ENCODE results near the gene SIGLEC11. TPM values are rescaled to one million over a fixed set of nuclear protein-coding genes. Genes with fewer than 3 reads are reported as not detected.

SIGLEC11 gene
- total RNA-seq, 4 donors from 2014 or later = 1.2 to 3.9 TPM; not detected in 2

- DNase-seq = no peak
- no peaks in the 10 kb centered on the region for H3K36me3 ChIP-seq
- intact Hi-C loops (cut with DNase I; ENCODE audit: low total_unique reads) = loop anchor here (10.0 kb wide), 1 partner anchor 51 kb away; no protein-coding TSS in a partner anchor
These were observed 27.3 kb downstream of the SIGLEC11 start for GRCh38 chr19:49933643-49934042.

GRCh38 chr19:49932731-49933131, 28.2 kb downstream of the SIGLEC11 start:
- intact Hi-C loops (cut with DNase I; ENCODE audit: low total_unique reads) = loop anchor here (10.0 kb wide), 1 partner anchor 52 kb away; no protein-coding TSS in a partner anchor
- H3K9me3 ChIP-seq = no peaks in the 10 kb centered on the region
- no peaks in the 10 kb centered on the region for H3K36me3 ChIP-seq
- no peak for TF ChIP-seq POLR2A (IDR thresholded peaks at IDR 0.05)
- no peak for TF ChIP-seq CTCF (IDR thresholded peaks at IDR 0.05)
- H3K4me3 ChIP-seq = no peak overlapping the region
- no peaks in the 10 kb centered on the region for H3K4me1 ChIP-seq
- no peak overlapping the region for H3K27ac ChIP-seq
- no peak for DNase-seq
- no peaks in the 10 kb centered on the region for H3K27me3 ChIP-seq

More at GRCh38 chr19:49933643-49934042, 27.3 kb downstream of the SIGLEC11 start:
- no peak overlapping the region for H3K4me3 ChIP-seq
- no peak overlapping the region for H3K27ac ChIP-seq
- no peaks in the 10 kb centered on the region for H3K4me1 ChIP-seq
- no peak for TF ChIP-seq CTCF (IDR thresholded peaks at IDR 0.05)
- TF ChIP-seq POLR2A (IDR thresholded peaks at IDR 0.05) = no peak
- H3K9me3 ChIP-seq = no peaks in the 10 kb centered on the region
- H3K27me3 ChIP-seq = no peaks in the 10 kb centered on the region

GRCh38 chr19:49932041-49932451, 28.9 kb downstream of the SIGLEC11 start:
- Histone ChIP-seq H3K9me3 (no peaks in the 10 kb centered on the region), H3K4me3 (no peak overlapping the region), H3K27me3 (no peaks in the 10 kb centered on the region), H3K36me3 (no peaks in the 10 kb centered on the region), H3K27ac (no peak overlapping the region), H3K4me1 (no peaks in the 10 kb centered on the region)
- DNase-seq = no peak
- intact Hi-C loops (cut with DNase I; ENCODE audit: low total_unique reads) = loop anchor here (10.0 kb wide), 1 partner anchor 53 kb away; no protein-coding TSS in a partner anchor
- TF ChIP-seq CTCF (IDR thresholded peaks at IDR 0.05) (no peak), POLR2A (IDR thresholded peaks at IDR 0.05) (no peak)

GRCh38 chr19:49931293-49932040, 29.5 kb downstream of the SIGLEC11 start:
- DNase-seq = no peak
- Histone ChIP-seq H3K36me3 (no peaks in the 10 kb centered on the region), H3K27me3 (no peaks in the 10 kb centered on the region), H3K9me3 (no peaks in the 10 kb centered on the region), H3K4me3 (no peak overlapping the region), H3K27ac (no peak overlapping the region), H3K4me1 (no peaks in the 10 kb centered on the region)
- TF ChIP-seq CTCF (IDR thresholded peaks at IDR 0.05) (no peak), POLR2A (IDR thresholded peaks at IDR 0.05) (no peak)
- intact Hi-C loops (cut with DNase I; ENCODE audit: low total_unique reads) = loop anchor here (10.0 kb wide), 1 partner anchor 53 kb away; no protein-coding TSS in a partner anchor

GRCh38 chr19:49930483-49931011, 30.4 kb downstream of the SIGLEC11 start:
- intact Hi-C loops (cut with DNase I; ENCODE audit: low total_unique reads) = loop anchor here (10.0 kb wide), 1 partner anchor 54 kb away; no protein-coding TSS in a partner anchor
- Histone ChIP-seq H3K27ac (peak overlapping the region; percentile 90 to 92), H3K36me3 (no peaks in the 10 kb centered on the region), H3K9me3 (no peaks in the 10 kb centered on the region), H3K4me1 (no peaks in the 10 kb centered on the region), H3K4me3 (no peak overlapping the region), H3K27me3 (no peaks in the 10 kb centered on the region)
- TF ChIP-seq CTCF (IDR thresholded peaks at IDR 0.05) (no peak), POLR2A (IDR thresholded peaks at IDR 0.05) (no peak)
- DNase-seq = peak; percentile 50 to 57

All from uterus (tissue), 4 donors.